Esophagus squamous epithelium (tissue), 4 donors: ENCODE results near the gene PFKP.

Source experiments
- CTCF ChIP-seq, 6 experiments: fragments of 450-650 bp in 4 of 6; fragments of 200-600 bp in 2 of 6; sonication (generic) in 2 of 6; IDR thresholded peaks; one replicate each; pipeline ENCODE4 v1.5.1; 2016 to 2019; ENCODE audit warnings: antibody characterized with exemption in 6 of 6, mild to moderate bottlenecking in 4 of 6, moderate library complexity in 4 of 6
- POLR2A ChIP-seq, 4 donors: fragments of 450-650 bp; IDR thresholded peaks; one replicate each; pipeline ENCODE4 v1.6.1; 2017; ENCODE audit warnings: antibody characterized with exemption in 4 of 4, mild to moderate bottlenecking in 4 of 4, moderate library complexity in 3 of 4

GRCh38 chr10:3106928-3107425, 39.6 kb downstream of the PFKP start:
- TF ChIP-seq POLR2A (IDR thresholded peaks at IDR 0.05) (no peak), CTCF (IDR thresholded peaks at IDR 0.05) (no peak)
